Measurements from ENCODE around the gene MRFAP1L1.

Gene MRFAP1L1

GRCh38 chr4:6696611-6697010 lies 13.1 kb downstream of the MRFAP1L1 start:
- no peak for DNase-seq (ENCODE audit: low read depth)
- no peak overlapping the region for H3K4me3 ChIP-seq (ENCODE audit: control insufficient read depth, low read depth, low read length)
- no peak for TF ChIP-seq CTCF (conservative IDR thresholded peaks at IDR 0.05; ENCODE audit: control insufficient read depth, insufficient read depth, low read depth, low read length)

- DNase-seq (ENCODE audit: low read depth): no peak
- TF ChIP-seq CTCF (conservative IDR thresholded peaks at IDR 0.05; ENCODE audit: control insufficient read depth, insufficient read depth, low read depth, low read length): no peak
- H3K4me3 ChIP-seq (ENCODE audit: control insufficient read depth, low read depth, low read length): no peak overlapping the region
These were observed 13.7 kb downstream of the MRFAP1L1 start for GRCh38 chr4:6695660-6696610.

DNA sequence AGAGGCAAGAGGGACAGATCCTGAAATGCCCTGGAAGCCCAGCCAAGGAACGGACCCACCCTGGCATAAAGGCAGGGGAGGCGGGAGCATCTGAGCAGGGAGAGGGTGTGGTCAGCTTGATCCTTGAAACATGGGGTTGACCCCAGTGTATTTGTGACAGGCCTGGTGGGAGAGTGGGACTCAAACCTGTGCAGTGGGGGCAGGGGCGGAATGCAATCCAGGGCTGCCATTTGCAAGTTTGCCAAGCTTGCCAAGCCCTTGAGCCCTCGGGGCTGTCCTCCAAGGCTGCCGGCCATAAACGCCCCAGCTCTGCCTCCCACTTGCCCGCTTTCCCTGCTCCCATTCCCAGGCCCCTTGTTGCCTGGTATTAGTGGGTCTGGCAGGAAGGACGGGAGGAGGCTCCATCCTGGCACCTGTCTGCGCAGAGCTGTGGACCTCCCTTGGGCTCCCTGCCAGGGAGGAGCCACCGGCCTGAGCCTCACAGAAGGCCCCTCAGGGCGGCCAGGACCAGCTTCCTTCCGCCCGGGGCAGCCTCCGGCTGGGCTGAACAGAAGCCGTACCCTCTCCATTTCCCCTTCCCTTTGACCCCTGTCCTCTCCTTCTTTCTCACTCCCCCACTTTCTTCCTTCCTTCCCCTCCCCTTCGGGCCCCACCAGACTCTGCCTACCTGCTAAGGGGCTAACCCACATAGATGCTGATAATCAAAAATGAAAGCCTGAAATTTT lies 15.3 kb downstream of the MRFAP1L1 start:
- no peak for TF ChIP-seq CTCF (conservative IDR thresholded peaks at IDR 0.05; ENCODE audit: control insufficient read depth, insufficient read depth, low read depth, low read length)

DNA sequence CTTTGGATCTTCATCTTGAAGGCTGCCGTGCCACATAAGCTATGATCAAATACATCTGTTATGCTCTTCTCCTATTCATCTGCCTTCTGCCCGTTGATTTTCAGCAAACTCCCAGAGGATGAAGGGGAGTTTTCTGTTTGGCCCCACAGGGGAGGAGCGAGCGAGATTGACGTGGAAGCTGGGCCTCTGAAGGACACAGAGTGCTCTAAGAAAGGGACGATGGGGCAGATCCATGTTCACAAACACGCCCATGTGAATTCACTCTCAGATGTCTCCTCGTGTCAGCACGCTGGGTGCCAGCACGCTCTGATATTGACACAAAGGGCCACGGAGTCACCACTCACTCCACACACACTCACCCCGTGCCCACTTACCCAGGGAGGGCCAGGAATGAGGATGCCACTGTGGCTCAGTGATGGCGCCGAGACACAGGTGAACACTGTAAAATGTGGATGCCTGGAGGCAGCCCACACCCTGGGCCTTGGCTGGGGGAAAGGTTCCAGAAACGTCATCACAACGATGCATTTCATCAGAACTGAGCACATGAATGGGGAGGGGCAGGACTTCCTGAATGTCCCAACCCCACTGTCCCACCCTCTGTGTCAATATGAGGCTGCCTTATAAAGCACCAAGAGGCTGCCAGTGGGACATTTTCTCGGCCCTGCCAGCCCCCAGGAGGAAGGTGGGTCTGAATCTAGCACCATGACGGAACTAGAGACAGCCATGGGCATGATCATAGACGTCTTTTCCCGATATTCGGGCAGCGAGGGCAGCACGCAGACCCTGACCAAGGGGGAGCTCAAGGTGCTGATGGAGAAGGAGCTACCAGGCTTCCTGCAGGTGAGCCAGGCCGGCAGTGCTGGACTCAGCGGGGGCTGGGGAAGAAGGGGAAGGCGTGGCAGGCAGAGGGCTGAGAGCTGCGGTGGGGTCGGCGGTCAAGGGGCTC lies 16.2 kb downstream of the MRFAP1L1 start, which contains the start of gene S100P:
S100P (plus strand) TSS at position 648 of the 946 bp plus-strand sequence; CDS start at position 703, 55 bp downstream.
- TF ChIP-seq CTCF (conservative IDR thresholded peaks at IDR 0.05; ENCODE audit: control insufficient read depth, insufficient read depth, low read depth, low read length): no peak
- no peak for DNase-seq (ENCODE audit: low read depth)
- H3K4me3 ChIP-seq (ENCODE audit: control insufficient read depth, low read depth, low read length): no peak within 1 kb of the TSS

More for the DNA sequence above, 15.3 kb downstream of the MRFAP1L1 start:
- no peak for DNase-seq (ENCODE audit: low read depth)
- H3K4me3 ChIP-seq (ENCODE audit: control insufficient read depth, low read depth, low read length): no peak overlapping the region

DNA sequence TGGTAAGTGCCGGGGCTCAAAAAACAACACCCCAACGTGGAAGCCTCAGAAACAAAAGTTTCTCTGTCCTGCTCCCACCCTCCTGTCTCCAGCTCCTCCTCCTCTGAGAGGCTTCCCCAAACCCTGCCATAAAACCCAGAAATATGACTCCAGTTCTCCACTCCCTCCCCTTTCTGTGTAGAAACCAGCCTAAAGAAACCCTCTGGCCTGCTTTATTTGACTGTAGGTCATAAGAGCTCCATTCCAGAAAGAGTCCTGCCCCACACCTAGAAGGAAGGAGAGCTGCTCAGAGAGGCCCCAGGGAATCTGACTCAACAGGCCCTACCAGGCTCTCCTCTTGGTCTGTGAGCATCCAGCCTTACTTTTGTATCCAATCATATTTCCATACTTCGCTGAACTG lies 16.9 kb downstream of the MRFAP1L1 start:
- H3K4me3 ChIP-seq (ENCODE audit: control insufficient read depth, low read depth, low read length): no peak overlapping the region
- peak; percentile 42 for DNase-seq (ENCODE audit: low read depth)
- TF ChIP-seq CTCF (conservative IDR thresholded peaks at IDR 0.05; ENCODE audit: control insufficient read depth, insufficient read depth, low read depth, low read length): no peak

DNA sequence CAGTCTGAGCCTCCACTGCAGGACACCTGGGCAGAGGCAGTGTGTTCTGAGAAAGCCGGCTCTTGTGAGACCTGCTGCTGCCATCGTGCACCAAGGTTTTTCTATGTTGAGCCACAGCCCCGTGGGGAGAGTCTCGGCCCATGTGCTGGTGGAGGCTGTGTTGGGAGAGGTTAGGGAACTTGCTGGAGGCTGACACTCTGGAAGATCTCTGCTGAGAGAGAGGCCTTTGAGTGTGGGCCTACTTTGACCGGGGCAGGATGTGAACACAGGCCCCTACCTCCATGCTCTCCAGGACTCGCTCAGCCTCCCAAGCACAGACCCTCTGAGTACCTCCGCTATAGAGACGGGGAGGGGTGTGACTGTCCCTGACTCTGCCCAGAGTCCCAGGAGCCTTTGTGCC lies 17.3 kb downstream of the MRFAP1L1 start:
- TF ChIP-seq CTCF (conservative IDR thresholded peaks at IDR 0.05; ENCODE audit: control insufficient read depth, insufficient read depth, low read depth, low read length): no peak
- DNase-seq (ENCODE audit: low read depth): no peak
- no peak overlapping the region for H3K4me3 ChIP-seq (ENCODE audit: control insufficient read depth, low read depth, low read length)

All from fibroblast of mammary gland (primary cell).